Upper lobe of right lung (tissue), 1 donor: ENCODE measurements around the gene HOXC10. TPM values are rescaled to one million over a fixed set of nuclear protein-coding genes. Genes with fewer than 3 reads are reported as not detected.

Experiments
- ATAC-seq: fragments of 200-7000 bp; cut with Tn5 transposase; one replicate; pipeline ENCODE4 v1.9.1; 2020; ENCODE audit warnings: mild to moderate bottlenecking, moderate library complexity
- DNase-seq: peaks from one replicate; pipeline ENCODE4 v3.0.0-alpha.2; 2020
- H3K27ac ChIP-seq: fragments of 200-600 bp; one replicate; pipeline ENCODE4 v1.8.0; 2022
- H3K27me3 ChIP-seq: fragments of 200-600 bp; one replicate; pipeline ENCODE4 v1.8.0; 2022; ENCODE audit warnings: mild to moderate bottlenecking
- H3K36me3 ChIP-seq: fragments of 200-600 bp; one replicate; pipeline ENCODE4 v1.8.0; 2022
- H3K4me1 ChIP-seq: fragments of 200-600 bp; one replicate; pipeline ENCODE4 v1.8.0; 2022
- H3K4me3 ChIP-seq: fragments of 200-600 bp; one replicate; pipeline ENCODE4 v1.8.0; 2022; ENCODE audit warnings: mild to moderate bottlenecking
- H3K9me3 ChIP-seq: fragments of 200-600 bp; one replicate; pipeline ENCODE4 v1.8.0; 2022
- intact Hi-C: fragments of 100-400 bp; cut with DNase I; formaldehyde crosslinking; loops from one replicate; pipeline ENCODE4 v1.11.0; 2022
- total RNA-seq: library from RNA; stranded (reverse); fragmentation: NEBNext Ultra II Directional; extraction: Animal tissue kit (Norgen Biotek cat#: 25700); gene quantifications from one replicate; pipeline ENCODE4 v1.2.1, GENCODE V29; 2021
- TF ChIP-seq, protein P1 (sequence below): fragments of 200-600 bp; IDR thresholded peaks from one replicate; pipeline ENCODE4 v1.8.0; 2022; ENCODE audit warnings: antibody characterized with exemption
- donor health status: DM: no; HTN: yes; CAD: no; lungs with severe emphysema.

Gene HOXC10
- total RNA-seq, 1 donor from 2014 or later = not detected

DNA sequence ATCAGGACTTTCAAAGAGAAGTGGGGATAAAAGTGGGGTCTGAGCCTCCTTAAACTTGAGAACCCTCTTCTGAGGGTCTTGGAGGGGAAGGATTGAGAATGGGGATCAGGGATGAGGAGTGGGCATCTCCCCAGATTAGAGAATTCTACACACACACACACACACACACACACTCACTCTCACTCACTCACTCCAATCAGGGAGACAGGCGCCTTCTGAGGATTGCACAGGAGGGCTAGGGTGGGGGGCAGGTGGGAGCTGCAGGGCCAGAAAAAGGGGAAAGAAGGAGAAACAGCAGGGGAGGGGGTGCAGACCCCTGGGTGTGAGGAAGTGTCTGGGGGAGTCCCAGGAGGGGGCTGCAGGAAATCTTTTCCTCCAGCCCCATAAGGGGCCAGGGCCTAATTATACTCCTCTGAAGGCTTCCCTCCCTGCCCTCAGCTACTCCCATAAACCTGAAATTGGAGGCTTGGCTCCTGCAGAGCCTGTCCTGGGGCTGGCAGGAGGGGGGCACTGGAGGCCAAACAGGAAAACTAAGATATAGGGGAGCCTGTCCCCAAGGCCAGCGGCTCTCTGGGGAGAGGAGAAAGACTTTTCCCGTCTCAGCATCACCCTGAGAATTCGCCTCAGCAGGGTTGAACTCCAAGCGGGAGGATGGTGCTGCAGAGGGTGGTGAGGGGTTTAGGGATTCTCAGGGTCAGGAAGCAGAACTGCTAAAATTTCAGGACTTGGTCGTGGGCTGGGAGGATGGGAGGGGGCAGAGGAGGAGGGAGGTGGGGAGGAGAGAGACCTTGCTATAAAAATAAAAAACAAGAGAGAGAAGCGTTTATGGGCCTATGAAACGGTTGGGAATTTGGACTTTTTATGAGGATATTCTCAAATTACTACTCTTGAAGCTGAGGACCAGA is 16.6 kb downstream of the HOXC10 start:
- Histone ChIP-seq H3K9me3 (no peaks in the 10 kb centered on the region), H3K4me3 (no peak overlapping the region), H3K4me1 (peaks cover 11% of the 10 kb centered on the region), H3K36me3 (no peaks in the 10 kb centered on the region), H3K27ac (no peak overlapping the region), H3K27me3 (peaks cover 96% of the 10 kb centered on the region)
- no peak for DNase-seq
- intact Hi-C loops = no loop called here
- ATAC-seq = no peak
- TF ChIP-seq, protein P1, sequence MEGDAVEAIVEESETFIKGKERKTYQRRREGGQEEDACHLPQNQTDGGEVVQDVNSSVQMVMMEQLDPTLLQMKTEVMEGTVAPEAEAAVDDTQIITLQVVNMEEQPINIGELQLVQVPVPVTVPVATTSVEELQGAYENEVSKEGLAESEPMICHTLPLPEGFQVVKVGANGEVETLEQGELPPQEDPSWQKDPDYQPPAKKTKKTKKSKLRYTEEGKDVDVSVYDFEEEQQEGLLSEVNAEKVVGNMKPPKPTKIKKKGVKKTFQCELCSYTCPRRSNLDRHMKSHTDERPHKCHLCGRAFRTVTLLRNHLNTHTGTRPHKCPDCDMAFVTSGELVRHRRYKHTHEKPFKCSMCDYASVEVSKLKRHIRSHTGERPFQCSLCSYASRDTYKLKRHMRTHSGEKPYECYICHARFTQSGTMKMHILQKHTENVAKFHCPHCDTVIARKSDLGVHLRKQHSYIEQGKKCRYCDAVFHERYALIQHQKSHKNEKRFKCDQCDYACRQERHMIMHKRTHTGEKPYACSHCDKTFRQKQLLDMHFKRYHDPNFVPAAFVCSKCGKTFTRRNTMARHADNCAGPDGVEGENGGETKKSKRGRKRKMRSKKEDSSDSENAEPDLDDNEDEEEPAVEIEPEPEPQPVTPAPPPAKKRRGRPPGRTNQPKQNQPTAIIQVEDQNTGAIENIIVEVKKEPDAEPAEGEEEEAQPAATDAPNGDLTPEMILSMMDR = no peak

DNA sequence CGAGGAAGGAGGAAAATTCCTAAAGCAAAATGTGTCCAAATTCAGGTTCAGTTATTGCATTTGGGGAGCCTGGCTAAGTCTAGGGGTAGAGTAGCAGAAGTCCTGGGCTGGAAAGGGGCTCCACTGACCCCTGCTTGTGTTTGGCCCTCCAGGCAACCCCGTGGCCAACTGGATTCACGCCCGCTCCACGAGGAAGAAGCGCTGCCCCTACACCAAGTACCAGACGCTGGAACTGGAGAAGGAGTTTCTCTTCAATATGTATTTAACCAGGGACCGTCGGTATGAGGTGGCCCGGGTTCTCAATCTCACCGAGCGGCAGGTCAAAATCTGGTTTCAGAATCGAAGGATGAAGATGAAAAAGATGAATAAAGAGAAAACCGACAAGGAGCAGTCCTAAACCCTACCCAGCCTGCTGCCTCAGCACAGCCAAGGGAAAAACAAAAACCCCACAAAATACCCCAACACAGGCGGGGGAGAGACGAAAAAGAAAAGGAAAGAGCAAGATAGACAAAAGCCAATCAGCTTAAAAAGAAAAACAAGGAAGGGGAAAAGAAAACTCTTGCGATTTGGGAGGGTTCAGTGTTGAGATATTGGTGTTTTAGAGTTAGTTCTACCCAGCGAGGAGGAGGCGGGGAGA is 17.4 kb downstream of the HOXC10 start:
- Histone ChIP-seq H3K9me3 (no peaks in the 10 kb centered on the region), H3K36me3 (no peaks in the 10 kb centered on the region), H3K27ac (no peak overlapping the region), H3K4me1 (peaks cover 13% of the 10 kb centered on the region), H3K27me3 (peaks cover 96% of the 10 kb centered on the region), H3K4me3 (no peak overlapping the region)
- no peak for DNase-seq
- TF ChIP-seq, protein P1 = no peak
- ATAC-seq = no peak
- intact Hi-C loops = no loop called here

DNA sequence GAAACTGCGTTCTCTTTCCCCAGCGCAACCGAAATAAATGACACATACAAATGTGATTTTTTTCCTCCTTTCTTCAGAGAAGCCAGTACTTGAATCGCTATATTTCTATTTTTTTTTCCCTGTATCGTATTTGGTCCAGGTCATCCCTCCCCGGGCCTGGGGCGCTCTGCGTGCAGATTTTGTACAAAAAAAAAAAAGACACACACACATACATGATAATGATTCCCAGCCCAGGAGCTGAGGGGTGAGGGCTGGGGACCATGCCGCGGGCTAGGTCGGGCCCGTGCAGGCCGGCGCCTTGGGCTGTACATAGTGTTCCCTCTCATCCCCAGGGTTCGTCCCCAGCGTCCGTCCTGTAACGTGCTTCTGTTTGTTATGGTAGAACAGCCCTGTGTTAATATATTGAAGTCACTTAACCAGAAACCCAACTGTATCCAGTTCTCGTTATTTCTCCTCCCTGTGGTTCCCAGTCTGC is 18.0 kb downstream of the HOXC10 start:
- no peak overlapping the region for H3K27ac ChIP-seq
- no peaks in the 10 kb centered on the region for H3K9me3 ChIP-seq
- peaks cover 13% of the 10 kb centered on the region for H3K4me1 ChIP-seq
- intact Hi-C loops = no loop called here
- no peak for ATAC-seq
- TF ChIP-seq, protein P1 = no peak
- no peak for DNase-seq
- H3K36me3 ChIP-seq = no peaks in the 10 kb centered on the region
- H3K27me3 ChIP-seq = peaks cover 96% of the 10 kb centered on the region
- no peak overlapping the region for H3K4me3 ChIP-seq

DNA sequence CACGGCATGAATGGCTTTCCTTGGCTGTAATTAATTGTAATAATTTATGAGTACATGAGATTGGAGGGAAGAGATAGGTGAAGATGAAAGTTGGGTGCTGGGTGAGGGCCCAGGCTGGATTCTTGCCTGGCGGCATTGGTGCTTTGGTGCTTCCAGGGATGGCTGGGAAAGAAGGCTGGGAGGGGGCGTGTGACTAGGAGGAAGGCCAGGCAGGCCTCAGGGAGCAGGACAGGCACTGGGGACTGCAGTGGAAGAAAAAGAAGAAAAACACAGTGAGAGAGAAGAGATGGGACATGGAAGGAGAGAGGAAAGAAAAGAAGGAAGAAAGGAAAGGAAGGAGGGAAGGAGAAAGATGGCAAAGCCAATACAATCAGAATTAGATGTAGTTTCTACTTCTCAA is 18.7 kb downstream of the HOXC10 start:
- H3K27ac ChIP-seq = no peak overlapping the region

DNA sequence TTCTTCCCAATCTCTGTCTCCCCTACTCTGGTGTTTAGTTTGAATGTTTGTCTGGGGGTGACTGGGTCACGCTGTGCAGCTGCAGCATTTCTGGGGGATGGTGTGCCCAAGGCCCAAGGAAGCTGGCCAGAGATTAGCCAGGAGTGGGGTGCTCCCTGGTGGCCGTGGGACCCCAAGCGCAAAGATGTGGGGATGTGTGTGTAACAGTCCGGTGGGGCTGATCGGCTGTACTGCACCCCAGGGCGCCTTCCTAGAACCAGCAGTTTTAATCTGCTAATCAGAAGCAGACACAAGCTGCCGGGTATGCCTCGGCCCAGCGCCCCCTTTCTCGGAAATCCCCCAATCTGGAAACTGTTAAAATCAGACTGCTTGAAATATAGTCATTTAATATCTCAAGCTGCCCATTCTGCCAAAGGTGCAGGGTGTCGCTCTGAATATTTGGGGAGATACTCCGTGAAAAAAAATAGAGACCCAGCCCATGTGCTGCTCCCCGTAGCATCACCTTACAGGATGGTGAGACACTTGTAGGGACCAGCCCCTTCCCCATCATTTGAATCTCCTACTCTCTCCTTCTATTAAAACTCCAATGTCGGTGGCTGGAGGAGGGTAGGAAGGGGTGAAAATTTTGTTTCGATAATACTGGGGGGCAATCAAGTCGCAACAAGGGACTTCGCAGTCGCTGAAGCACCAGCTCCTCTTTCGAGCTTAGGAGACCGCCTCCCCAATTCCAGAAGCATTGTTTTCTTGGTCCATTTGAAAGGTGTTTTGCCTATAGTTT is 19.3 kb downstream of the HOXC10 start:
- H3K4me1 ChIP-seq = peaks cover 15% of the 10 kb centered on the region
- intact Hi-C loops = no loop called here
- no peaks in the 10 kb centered on the region for H3K9me3 ChIP-seq
- ATAC-seq (no peak), DNase-seq (no peak)
- no peak overlapping the region for H3K4me3 ChIP-seq
- H3K27me3 ChIP-seq = peaks cover 91% of the 10 kb centered on the region
- no peaks in the 10 kb centered on the region for H3K36me3 ChIP-seq
- TF ChIP-seq, protein P1 = no peak
- H3K27ac ChIP-seq = no peak overlapping the region

More for the DNA sequence above, 18.7 kb downstream of the HOXC10 start:
- Histone ChIP-seq H3K4me3 (no peak overlapping the region), H3K27me3 (peaks cover 95% of the 10 kb centered on the region), H3K36me3 (no peaks in the 10 kb centered on the region), H3K9me3 (no peaks in the 10 kb centered on the region), H3K4me1 (peaks cover 13% of the 10 kb centered on the region)
- intact Hi-C loops = no loop called here
- DNase-seq (no peak), ATAC-seq (no peak)
- TF ChIP-seq, protein P1 = no peak
